ENCODE measurements around the gene CYBC1.
"Not testable (repeated sequence)": the region's sequence is repeated elsewhere in the genome, so short reads cannot be mapped to it uniquely, and the experiment has no call there.

CYBC1 gene

DNA sequence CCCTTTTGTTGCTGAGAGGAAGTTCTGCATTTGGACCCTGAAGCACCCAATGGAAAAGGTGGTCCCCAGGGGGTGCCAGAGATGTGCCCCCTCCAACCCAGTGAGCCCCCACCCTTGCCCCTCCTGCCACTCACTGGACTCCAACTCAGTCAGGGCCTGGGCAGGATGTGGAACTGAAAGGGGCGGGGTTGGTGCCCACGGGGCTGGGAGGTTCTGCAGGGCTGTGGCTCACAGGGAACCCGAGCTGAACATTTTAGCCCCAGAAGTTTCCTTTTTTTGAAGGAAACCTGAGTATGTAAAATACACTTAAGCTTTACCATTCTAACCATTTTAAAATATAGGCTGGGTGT lies 16.4 kb downstream of the CYBC1 start:
- no peak for DNase-seq (ENCODE audit: low read depth)

DNA sequence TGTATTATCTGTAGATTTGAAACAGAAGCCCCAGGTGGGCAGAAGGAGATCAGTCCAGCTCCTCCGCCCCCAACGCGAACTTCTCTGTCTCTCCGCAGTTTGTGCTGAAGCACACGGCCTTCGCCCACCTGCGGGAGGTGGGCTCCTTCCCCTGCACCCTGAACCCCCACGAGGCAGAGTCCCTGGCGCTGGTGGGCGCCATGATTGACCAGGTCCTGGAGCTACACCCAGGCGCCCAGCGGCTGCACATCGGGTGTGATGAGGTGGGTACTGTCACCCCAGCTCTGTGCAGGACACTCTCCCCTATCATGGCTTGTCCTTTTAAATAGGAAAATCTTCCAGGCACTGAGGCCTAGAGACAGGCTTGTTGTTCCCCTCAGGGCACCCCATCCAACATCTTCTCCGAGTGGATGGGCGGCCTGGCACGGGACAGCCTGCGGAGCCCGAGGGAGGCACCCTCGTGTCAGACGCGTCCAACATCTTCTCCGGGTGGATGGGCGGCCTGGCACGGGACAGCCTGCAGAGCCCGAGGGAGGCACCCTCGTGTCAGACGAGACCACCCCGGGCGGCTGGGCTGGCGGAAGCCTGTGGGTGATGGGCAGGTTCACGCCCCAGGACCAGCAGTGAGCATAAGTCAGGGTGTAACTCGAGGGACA lies 16.9 kb downstream of the CYBC1 start:
- no peak for DNase-seq (ENCODE audit: low read depth)

DNA sequence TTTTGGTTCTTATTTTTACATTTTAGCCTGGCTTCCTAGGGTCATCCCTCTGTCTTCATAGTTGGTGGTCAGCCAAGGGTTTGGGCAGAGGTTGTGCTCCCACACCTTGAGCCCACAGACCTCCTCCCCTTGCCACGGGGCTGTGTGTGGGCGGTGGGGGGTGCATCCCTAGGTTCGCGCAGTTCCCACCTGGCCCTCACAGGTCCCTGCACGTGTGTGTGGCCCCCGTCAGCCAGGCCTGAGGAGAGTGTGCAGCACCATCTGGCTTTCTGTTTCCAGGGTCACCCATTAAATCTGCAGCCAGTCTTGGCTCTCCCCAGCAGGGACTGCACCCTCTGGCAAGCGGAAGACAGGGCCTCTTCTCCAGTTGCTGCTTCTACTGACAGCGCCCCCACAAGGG lies 18.5 kb downstream of the CYBC1 start:
- DNase-seq (ENCODE audit: low read depth) = no peak

DNA sequence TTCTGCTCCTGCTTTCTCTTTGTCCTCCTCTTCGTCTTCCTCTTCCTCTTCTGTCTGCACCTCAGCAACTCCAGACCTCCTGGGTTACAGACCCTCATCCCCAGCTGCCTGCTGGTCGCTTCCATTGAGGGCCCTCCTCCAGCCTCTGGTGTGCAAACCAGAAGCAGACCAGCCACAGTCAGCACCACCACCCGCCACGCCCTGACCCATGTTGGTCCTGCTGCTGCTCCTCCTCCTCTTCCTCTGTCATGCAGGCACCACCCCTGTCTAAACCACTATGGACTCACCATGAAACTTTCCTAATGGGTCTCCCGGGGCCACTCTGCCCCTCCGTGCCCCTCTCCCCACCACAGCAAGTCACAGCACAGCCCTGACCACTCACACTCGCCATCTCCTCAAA lies 20.7 kb downstream of the CYBC1 start:
- no peak for DNase-seq (ENCODE audit: low read depth)

DNA sequence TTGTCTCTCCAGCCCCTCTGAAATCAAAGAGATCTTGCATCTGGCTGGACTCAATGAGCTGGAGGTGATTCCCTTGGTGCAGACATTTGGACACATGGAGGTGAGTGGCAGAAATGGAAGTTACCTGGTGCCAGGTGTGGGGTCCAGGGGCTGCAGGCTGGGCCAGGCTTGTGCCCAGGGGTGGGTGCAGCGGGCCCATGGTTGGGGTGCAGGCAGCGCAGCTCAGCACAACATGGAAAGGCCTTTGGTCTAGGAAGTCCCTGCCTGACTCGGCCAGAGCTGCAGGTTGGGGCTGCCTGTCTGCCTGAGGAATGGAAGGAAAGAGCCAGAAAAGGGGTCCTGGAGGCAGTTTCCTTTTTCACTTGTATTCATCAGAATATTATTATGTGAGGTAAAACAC lies 22.0 kb downstream of the CYBC1 start:
- no peak for DNase-seq (ENCODE audit: low read depth)

DNA sequence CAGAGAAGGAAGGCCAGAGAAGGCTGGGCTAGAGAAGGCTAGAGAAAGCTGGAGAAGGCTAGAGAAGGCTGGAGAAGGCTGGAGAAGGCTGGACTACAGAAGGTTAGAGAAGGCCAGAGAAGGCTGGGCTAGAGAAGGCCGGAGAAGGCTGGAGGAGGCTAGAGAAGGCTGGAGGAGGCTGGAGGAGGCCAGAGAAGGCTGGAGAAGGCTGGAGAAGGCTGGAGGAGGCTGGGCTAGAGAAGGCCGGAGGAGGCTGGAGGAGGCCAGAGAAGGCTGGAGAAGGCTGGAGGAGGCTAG lies 25.7 kb downstream of the CYBC1 start:
- DNase-seq (ENCODE audit: low read depth) = no peak

DNA sequence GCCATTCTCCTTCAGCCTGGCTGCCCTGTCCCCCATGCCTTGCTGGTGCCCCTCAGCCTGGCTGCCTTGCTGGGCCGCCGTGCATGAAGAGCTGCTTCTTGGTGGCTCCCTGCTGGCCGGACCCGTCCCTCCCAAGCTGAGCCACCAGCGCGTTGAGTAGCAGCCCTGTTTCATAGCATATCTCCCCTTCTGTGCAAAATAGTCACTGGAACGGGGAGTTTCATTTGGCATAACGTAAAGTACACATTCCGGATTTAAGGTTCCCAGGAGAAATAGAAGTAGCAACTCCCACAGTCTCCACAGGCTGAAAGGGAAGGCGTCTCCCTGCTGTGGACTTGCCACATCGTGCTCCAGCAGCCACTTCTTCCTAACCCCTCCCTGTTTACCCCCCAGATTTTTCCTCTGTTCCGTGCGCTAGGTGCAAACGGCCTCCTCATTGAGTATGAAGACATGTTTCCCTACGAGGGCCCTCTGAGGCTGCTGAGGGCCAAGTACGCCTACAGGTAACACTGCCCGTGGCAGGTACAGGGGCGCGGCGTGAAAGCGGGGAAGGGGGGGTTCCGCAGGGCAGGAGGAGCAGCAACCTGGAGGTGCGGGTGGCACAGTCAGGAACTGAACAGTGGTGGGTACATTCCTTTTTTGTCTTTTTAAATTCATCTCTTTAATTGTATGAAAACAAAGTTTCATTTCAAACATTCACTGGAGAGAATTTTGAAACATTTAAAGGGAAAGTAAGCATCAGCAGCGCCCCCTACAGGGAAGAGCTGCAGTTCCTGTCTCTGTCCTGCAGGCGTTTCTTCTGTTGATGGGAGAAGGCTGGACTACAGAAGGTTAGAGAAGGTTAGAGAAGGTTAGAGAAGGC lies 26.3 kb downstream of the CYBC1 start:
- DNase-seq (ENCODE audit: low read depth) = peak; percentile 37

DNA sequence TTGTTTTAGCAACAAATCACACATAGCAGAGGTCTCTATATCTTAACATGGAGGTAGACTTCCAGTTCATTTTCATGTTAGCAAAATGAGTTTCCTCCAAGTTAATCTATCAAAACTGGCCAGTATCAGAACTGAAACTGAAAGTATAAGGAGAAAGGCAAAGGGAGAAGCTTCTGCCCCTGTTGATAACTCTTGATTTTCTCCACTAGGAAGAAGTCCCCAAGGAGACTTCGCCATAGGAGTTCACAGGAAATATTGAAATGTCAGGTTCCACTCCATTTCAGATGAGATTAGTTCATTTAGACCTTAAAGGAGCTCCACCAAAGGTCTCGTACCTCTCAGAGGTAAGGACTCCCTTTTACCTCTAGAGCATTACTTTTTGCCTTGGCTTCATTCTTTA lies 31.0 kb downstream of the CYBC1 start:
- DNase-seq (ENCODE audit: low read depth) = no peak

DNA sequence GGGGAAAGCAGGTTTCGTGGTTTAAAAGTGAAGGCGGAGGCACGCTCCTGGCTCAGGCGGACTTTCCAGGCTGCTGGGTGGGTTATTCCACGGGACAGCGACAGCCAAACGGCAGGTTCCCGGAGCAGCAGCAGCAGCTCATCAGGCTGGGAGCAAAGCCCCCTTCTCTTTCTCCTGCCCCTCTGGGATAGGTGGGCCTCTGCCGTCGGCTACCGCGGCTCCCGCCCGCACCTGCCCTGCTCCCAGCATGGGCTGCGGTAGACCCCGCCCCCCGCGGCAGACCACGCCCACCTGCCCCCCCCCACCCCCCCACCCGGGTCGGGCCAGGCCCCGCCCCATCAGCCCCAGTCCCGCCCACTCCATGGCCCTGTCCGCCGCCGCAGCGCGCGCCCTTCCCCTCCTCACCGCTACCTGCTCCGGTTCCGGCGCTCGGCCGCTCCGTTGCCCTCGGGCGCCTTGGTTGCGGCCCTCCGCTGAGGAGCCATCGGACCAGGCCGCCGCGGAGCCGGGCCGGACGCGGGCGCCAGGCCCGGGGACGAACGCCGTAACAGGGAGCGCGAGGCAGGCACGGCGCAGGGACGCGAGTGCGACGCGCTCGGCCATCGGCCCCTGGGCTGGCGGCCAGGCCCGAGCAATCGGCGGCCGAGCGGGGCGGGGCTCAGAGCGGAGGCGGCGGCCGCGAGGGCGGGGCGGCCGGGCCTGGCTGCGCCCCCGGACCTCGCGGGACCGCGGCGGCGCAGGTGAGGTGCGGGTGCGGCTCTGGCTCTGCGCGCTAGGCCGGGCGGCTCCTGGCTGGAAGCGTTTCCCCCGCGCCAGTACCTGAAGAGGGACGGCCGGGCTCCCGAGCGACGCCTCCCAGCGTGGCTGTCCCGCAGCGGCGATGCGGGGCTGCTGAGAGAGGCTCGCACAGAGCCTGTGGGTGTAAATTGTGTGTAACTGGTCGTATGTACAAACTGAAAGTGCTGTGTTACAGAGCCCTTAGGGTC lies 32.3 kb downstream of the CYBC1 start, which contains the start of the genes HEXD and OGFOD3:
Gene HEXD (plus strand): TSS at position 347 of the 986 bp plus-strand sequence. CDS start 1,453 bp downstream, outside the sequence.
Gene OGFOD3 (minus strand): TSS at position 586 of the 986 bp plus-strand sequence. CDS start 101 bp downstream, at position 485.
- peak; percentile 77 for DNase-seq (ENCODE audit: low read depth)

DNA sequence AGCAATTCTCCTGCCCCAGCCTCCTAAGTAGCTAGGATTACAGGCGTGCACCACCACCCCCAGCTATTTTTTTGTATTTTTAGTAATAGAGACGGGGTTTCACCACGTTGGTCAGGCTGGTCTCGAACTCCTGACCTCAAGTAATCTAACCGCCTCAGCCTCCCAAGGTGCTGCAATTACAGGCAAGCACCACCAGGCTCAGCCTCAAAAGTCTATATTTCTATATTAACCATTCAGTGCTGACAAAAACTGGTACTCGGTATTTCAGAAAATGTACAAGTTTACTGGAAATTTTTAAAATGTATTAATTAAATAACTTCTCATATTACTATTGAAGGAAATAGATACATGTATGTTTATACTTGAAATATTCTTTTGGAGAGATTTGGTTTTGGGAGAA lies 33.8 kb downstream of the CYBC1 start:
- DNase-seq (ENCODE audit: low read depth) = no peak

DNA sequence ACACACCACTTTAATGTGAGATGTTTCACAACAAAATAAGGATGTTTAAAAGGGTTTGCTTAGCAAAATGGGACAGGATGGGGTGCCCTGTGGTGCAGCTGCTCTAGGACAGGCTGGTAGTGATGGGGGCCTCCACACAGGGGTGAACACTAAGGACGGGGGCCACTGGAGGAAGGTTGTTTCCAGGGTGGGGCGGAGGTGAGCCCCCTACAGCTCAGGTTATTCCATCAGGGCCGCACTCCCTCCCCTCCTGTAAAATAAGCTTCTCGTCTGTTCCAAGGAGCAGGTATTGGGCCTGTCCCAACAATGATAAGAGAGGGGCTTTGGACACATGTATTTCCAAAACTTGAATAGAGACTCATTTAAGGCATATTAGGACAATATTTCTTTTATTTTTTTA lies 34.3 kb downstream of the CYBC1 start:
- no peak for DNase-seq (ENCODE audit: low read depth)

DNA sequence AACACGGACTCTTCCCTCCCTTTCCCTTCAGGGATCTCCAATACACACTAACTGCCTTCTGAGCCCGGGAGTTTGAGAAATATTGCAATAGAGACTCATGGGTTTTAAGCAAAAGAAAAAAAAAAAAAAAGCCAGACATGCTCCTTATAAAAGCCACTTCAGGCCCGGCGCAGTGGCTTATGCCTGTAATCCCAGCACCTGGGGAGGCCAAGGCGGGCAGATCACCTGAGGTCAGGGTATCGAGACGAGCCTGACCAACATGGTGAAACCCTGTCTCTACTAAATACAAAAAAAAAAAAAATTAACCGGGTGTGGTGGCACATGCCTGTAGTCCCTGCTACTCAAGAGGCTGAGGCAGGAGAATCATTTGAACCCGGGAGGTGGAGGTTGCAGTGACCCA lies 34.8 kb downstream of the CYBC1 start:
- DNase-seq (ENCODE audit: low read depth) = no peak

DNA sequence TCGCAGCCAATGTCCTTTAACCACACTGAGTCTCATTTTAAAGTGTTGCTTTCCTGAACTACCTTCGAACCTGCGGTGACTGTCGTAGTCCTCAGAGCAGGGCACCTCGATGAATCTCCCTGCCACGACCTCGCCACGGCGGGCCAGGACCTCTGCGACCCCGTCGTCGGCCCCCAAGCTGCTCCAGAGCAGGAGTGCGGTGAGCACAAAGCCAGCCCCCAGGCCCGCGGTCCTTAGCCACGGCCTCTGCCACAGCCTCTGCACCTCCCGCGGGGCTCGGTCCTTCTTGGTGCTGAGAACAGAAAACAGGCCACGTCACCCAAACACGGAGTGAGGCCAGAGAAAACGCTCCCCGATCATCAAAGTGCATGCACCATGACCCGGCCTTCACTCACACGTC lies 35.2 kb downstream of the CYBC1 start:
- DNase-seq (ENCODE audit: low read depth) = no peak

DNA sequence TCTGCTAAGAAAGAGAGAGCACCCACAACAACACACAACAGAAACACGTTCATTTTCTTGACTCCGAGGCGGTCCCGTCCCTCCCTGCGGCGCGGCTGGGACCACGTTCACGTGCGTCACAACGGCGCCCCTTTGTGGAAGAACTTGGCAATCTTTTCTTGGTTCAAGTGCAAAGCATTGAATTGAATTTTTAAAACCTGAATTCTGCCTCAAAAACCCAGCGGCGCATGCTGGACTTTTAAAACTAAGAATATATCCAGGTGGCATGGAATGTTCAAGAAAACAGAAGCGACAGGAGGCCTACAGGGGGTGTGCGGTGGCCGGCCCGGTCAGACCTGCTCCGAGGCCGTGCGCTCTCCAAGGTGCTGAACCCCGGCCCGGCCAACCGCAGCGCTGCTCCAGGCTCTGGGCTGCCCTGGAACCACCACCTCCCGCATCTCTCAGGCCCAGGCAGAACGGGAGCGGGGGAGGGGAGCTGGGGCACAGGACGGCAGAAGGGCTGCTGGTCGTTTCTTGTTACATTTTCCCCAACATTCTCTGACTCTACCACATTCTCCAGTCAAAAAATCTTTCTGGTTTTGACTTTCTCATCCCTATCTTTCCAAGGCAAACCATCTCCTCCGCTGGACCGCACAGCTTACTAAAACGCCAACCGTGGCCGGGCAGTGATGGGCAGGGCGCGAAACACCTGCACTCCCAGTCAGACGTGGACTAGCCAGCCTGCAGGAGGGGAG lies 35.8 kb downstream of the CYBC1 start:
- peak; percentile 62 for DNase-seq (ENCODE audit: low read depth)

DNA sequence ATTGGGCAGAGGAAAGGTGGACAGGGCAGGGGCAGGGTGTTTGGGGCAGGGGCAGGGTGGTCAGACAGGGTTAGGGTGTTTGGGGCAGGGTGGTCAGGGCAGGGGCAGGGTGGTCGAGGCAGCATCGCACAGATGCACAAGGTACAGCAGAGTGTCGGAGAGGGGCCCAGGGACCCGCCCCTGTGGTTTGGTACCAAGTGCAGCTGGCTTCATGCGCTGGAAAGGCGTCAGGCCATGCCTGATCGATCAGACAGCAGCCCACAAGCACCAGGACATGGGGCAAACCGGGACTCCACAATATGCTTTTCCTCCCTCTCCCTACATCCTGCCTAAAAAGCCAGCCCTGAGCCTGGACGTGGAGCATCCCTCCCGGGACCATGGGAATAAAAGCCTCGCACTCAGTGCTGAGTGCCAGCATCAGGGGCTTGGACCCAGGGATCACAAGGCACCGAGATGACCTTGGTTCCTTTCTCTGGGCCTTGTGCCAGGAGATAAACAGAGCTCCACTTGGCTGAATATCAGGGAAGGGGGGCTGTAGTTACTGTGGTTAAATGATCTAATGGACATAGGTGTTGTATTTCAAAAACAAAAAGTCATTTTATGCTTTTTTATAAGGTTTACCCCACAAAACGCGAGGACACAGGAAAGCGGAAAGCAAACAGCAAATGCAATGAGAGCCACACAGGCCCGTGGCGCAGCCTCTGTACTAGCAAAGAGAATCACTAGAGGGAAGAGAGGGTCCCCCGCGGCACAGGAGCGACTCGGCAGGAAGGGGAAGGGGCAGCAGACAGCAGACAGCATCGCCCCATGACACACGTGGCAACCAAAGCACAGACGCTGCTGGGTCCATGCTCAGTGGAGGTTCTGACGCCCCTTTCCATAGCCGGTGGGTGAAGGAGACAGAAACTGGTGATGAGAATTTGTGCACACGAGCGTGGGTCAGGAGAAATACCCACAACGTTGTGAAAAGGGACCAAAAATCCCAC lies 37.7 kb downstream of the CYBC1 start:
- DNase-seq (ENCODE audit: low read depth) = no peak

DNA sequence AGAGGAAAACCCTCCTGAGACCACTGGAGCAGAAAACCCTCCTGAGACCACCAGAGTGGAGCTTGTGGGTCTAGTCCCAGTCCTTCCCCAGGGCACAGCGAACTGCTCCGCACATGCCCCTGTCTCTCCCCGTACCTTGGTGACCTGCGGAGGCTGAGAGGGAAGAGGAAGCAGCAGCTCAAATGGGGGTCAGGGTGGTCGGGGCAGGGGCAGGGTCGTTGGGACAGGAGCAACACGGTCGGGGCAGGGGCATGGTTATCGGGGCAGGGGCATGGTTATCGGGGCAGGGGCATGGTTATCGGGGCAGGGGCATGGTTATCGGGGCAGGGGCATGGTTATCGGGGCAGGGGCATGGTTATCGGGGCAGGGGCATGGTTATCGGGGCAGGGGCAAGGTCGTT lies 38.5 kb downstream of the CYBC1 start:
- DNase-seq (ENCODE audit: low read depth) = not testable (repeated sequence)

DNA sequence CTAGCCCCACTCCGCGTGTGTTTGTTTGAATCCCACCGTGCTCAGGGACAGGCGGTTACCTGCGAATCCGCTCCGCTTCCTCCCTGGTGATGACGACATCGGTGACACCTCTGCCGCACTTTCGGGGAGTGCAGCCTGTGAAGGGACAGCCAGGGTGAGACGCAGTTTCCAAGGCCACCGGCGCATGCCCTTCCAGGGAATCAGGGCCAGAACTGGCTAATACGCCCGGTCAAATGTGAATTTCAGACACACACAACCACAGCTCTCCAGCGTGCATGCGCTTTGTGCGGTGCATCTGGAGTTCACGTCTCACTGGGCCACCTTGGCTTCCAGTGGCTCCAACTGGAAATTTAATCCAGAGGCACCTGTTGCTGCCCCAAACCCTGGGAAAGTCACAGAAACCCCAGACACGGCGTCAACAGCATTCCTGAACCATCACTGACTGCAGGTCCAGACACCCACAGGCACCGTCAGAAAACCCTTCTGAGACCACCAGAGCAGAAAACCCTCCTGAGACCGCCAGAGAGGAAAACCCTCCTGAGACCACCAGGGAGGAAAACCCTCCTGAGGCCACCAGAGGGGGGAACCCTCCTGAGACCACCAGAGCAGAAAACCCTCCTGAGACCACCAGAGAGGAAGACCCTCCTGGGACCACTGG lies 39.0 kb downstream of the CYBC1 start:
- DNase-seq (ENCODE audit: low read depth) = no peak

DNA sequence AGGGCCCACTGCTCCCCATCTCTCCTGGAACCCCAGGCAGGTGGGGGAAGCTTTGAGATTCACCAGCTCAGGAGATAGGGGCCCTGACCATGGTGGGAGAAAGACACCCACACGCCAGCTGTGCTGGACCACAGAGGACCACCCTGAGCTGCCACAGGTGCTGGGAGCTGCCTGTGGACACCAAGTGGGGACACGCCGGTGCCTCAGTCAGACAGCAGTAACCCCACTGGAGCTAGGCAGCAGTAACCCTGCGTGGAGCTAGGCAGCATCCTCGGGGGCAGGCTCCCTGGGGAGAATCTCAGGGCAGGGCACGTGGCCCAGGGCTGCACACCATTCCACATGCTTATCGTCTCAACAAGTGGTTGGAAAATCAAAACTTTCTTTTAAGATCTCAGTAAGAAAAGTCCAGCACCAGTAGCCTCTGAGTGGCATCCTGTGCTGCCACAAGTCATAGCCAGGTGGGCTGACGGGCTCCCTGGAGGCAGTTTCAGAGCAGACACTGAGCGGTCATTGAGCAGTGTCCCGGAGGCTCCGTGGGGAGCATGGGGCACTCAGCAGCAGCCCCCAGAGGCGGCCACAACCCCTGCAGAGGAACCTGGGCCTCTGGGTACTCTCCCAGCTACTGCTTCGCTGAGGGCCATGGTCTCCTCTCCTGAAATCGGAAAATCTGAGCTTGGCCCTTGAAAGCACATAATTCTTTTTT lies 40.4 kb downstream of the CYBC1 start:
- no peak for DNase-seq (ENCODE audit: low read depth)

DNA sequence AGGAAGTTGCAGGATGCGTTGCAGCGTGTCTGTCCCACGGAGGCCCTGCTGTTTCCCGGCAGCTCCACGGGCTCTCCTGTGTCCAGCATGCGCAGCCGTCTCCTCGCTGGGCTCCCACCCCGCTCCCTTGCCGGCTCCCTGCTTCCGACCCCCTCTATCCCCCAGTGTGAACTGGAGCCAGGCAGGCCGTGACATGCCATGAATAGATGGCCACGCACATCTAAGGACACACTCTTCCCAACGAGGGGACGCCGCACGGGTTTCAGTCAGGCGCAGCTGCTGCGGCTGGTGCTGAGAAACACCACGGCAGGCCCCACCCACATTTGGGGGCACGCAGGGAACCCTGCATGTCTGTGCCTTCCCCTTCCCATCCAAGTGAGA lies 41.6 kb downstream of the CYBC1 start:
- DNase-seq (ENCODE audit: low read depth) = no peak
